ENCODE results near the gene SLC39A11.
"Not testable (repeated sequence)": the region's sequence is repeated elsewhere in the genome, so short reads cannot be mapped to it uniquely, and the experiment has no call there.

The SLC39A11 gene

GRCh38 chr17:72763981-72764380 is 328.5 kb downstream of the SLC39A11 start:
- no peak for DNase-seq (ENCODE audit: low spot score)
- TF ChIP-seq, protein P1, sequence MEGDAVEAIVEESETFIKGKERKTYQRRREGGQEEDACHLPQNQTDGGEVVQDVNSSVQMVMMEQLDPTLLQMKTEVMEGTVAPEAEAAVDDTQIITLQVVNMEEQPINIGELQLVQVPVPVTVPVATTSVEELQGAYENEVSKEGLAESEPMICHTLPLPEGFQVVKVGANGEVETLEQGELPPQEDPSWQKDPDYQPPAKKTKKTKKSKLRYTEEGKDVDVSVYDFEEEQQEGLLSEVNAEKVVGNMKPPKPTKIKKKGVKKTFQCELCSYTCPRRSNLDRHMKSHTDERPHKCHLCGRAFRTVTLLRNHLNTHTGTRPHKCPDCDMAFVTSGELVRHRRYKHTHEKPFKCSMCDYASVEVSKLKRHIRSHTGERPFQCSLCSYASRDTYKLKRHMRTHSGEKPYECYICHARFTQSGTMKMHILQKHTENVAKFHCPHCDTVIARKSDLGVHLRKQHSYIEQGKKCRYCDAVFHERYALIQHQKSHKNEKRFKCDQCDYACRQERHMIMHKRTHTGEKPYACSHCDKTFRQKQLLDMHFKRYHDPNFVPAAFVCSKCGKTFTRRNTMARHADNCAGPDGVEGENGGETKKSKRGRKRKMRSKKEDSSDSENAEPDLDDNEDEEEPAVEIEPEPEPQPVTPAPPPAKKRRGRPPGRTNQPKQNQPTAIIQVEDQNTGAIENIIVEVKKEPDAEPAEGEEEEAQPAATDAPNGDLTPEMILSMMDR (IDR thresholded peaks at IDR 0.05), result no peak
- H3K27ac ChIP-seq, result no peak overlapping the region
- no peak overlapping the region for H3K4me3 ChIP-seq

- H3K4me3 ChIP-seq; H3K27ac ChIP-seq; DNase-seq (ENCODE audit: low spot score): not testable (repeated sequence)
These were observed 330.5 kb downstream of the SLC39A11 start for GRCh38 chr17:72761893-72762575.

DNA sequence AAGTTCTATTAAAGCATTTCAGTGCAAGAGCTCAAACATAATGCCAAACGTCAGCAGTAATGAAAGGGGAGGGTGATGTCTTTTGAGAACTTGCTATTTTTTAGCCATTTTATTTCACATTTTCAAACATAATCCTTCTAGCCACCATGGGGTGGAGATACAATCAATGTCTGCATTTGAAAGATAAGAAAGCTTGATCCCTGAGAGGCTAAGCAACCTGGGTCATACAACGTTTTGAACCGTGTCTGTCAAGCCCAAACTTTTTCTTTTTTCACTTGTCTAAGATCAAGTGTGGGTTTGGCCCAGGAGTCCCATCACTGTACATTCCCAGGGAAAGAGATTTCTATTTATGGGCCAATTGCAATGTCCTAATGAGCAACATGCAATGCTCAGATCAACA is 331.1 kb downstream of the SLC39A11 start:
- no peak for DNase-seq (ENCODE audit: low spot score)
- Histone ChIP-seq H3K4me3 (no peak overlapping the region), H3K27ac (no peak overlapping the region)
- TF ChIP-seq, protein P1 (IDR thresholded peaks at IDR 0.05), result no peak

GRCh38 chr17:72760368-72760767 is 332.1 kb downstream of the SLC39A11 start:
- Histone ChIP-seq H3K27ac (no peak overlapping the region), H3K4me3 (no peak overlapping the region)
- no peak for DNase-seq (ENCODE audit: low spot score)
- TF ChIP-seq, protein P1 (IDR thresholded peaks at IDR 0.05), result no peak

DNA sequence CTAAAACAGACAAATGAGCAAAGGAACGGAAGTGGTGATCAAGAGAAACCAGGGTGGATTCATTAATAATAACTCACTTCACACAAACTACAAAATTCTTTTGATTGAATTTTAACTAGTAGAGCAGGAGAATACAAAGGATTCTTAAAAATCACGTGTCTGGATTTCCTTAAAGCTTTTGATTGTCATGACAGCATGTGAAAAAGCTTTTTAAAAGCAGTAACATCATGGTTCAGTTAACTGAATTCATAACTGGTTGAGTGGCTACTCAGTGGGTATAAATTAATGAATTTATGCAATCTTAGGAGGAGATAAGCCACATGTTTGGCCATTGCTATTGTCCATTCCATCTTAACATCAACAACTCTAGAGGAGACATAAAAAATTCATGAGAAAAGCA is 333.2 kb downstream of the SLC39A11 start:
- TF ChIP-seq, protein P1 (IDR thresholded peaks at IDR 0.05), result no peak
- no peak for DNase-seq (ENCODE audit: low spot score)
- H3K4me3 ChIP-seq, result no peak overlapping the region
- no peak overlapping the region for H3K27ac ChIP-seq

DNA sequence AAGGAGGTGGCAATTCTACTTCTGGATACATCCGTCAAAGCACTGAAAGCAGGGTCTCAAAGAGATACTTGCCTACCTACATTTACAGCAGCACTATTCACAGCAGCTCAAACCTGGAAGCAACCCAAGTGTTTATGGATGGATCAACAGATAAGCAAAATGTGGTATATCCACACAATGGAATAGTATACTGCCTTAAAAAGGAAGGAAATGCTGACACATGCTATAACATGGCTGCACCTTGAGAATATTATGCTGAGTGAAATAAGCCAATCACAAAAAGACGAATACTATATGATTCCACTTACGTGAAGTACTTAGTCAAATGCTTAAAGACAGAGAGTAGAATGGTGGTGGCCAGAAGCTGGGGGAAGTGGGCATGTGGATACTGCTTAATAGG is 336.2 kb downstream of the SLC39A11 start:
- DNase-seq (ENCODE audit: low spot score), result no peak
- TF ChIP-seq, protein P1 (IDR thresholded peaks at IDR 0.05), result no peak
- H3K4me3 ChIP-seq, result no peak overlapping the region
- H3K27ac ChIP-seq, result no peak overlapping the region

GRCh38 chr17:72754513-72754912 is 338.0 kb downstream of the SLC39A11 start:
- TF ChIP-seq, protein P1 (IDR thresholded peaks at IDR 0.05), result no peak
- Histone ChIP-seq H3K27ac (no peak overlapping the region), H3K4me3 (no peak overlapping the region)
- no peak for DNase-seq (ENCODE audit: low spot score)

Measured in coronary artery (tissue), 2 donors.